NK-92 (cell line): ENCODE results near the gene FAM83C.

ENCODE experiments used
- DNase-seq: peaks from one replicate; lab custom pipeline; 2025; ENCODE audit not compliant: unreplicated experiment; lab: John Stamatoyannopoulos, UW

The FAM83C gene

GRCh38 chr20:35291654-35292503 lies at the start of gene FAM83C:
FAM83C (minus strand) TSS chr20:35292425; CDS start chr20:35292304, 121 bp downstream.
- DNase-seq: no peak

GRCh38 chr20:35341366-35342028 lies 49.3 kb upstream of the FAM83C start:
- no peak for DNase-seq

DNA sequence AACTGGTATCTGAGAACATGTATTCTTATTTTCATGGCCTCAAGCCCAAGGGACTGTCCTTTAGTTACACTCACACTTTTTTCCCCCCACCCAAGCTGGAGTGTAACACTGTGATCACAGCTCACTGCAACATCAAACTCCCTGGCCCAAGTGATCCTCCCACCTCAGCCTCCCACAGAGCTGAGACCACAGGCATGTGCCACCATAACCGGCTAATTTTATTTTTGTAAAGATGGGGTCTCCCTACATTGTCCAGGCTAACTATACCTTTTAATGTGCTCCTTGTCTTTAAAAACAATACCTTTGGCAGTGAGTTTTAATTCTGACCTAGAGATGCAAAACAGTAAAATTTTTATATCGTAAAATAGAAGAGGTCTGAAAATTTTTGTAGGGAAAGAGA lies 48.2 kb upstream of the FAM83C start:
- DNase-seq: no peak

DNA sequence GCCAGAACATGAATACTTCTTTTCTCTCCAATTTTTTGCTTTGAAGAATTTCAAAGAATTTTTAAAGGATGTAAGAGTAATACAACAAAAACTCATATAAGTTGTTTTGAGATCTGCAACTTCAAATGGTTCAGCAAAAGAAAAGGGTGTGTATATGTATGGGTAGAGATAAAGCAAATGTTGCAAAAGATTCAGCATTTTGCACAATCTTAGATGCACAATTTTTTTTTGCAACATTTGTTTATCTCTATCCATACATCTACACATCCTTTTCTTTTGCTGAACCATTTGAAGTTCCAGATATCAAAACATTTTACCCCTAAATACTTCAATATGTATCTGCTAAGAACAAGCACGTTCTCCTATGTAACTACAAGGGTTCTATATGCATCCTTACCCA lies 47.4 kb upstream of the FAM83C start:
- DNase-seq: no peak

- no peak for DNase-seq
Observed at GRCh38 chr20:35339007-35339406, 46.8 kb upstream of the FAM83C start.

DNA sequence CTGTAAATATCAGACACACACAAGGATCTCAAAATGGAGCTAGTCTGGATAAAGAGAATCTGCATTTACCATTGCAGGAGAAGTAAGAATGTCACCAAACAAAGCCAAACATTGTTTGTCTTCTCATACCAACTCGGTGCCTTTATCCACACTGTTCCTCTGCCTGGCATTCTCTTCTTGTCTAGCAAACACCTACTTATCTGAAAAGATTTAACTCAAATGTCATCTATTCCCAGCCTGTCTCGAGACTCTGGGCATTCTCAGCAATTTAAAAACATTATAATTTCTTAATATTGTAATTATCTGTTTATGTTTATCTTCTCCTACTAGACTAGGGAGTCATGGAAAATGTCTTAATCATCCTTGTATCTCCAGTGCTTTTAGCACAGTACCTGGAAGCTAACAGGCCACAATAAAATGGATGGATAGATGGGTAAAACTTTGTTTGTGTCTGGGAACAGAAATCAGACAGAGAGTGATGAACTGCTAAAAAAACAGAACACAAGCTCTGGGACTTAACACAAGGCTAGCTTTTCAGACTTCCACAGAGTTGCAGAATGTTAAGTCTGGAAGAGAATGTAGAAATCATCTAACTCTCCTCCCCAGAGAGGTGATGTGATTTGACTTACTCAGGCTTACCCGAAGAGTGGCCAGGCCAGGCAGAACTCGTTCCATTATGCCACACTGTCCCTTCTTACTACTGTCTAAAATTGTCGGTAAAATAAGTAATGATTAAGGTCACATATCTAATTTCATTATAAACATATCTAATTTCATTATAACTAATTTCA lies 42.3 kb upstream of the FAM83C start:
- no peak for DNase-seq

DNA sequence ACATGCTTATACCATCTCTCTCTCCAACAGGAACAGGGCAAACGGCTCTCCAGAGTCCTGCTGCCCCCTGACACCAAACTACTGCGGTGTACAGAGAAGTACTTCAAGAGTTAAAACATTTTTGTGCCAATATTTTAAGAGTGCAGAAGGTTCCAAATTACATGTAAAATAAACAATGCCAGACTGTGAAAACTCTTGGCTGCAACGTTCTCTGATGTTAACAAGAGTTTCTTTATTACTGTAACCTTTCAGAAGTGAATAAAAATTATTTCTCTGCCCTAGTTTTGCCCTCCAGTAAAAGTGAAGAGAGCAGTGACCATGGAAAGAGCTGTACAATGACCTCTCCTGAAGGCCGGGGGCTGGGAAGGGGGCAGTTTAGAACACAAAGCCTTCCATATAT lies 41.4 kb upstream of the FAM83C start:
- no peak for DNase-seq

DNA sequence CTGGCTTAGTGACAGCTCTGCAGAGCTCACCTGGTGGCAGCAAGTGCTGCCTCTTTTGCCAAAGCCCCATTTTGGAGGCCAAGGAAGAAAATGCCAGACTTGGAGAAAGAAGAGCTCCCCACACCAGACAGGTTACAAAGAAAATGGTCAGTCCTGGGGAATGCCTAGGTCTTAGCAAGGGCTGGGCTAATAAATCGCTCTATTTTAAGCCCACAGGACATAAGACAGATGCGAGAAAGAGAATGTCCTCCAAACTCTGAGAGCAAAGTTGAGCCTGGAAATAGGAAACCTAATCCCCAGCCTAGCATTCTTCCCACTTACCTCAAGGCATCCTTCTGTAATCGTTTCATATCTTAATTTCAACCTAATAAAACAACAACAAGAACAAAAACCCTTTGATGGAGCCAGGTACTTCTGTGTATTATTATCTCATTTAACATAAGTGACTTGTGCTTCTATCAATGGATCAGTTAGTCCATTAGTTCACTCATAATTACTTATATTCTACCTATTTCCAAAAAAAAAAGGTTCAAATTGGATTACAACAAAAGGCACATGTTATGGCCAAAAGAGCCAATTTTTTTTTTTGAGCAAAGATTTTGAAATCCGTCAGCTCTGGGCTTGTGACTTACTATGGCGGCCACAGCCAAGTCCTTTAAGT lies 40.4 kb upstream of the FAM83C start:
- DNase-seq: no peak

DNA sequence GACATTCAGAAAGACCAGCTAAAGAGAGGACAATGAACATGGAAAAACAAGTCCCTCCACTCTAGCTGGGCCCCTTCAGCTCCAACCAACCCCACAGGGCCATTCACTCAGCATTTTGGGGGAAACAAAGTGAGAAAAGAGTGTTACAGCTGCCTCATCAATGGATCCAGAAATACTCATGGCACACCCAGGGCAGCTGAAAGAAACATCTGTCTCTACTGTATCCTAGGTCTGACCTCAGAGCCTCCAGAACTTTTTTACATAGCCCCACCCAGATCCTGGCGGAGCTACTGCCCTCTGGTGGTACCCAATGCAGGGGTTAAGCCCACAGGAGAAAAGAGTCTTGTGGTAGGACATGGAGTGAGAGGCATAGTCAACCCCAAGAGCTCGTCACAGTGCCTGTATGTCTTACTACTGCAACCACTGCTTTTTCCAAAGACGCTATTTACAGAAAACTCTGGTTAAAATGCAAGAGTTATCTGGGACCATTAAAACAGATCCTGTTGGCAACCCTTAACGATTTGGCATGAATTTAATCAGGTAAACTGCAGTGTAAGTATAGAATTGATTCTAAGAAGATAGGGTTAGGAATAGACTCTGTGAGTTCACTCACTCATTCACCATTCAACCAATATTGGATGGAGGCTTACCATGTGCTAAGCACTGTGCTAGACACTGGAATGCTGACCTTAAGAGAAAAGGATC lies 37.4 kb upstream of the FAM83C start:
- no peak for DNase-seq

DNA sequence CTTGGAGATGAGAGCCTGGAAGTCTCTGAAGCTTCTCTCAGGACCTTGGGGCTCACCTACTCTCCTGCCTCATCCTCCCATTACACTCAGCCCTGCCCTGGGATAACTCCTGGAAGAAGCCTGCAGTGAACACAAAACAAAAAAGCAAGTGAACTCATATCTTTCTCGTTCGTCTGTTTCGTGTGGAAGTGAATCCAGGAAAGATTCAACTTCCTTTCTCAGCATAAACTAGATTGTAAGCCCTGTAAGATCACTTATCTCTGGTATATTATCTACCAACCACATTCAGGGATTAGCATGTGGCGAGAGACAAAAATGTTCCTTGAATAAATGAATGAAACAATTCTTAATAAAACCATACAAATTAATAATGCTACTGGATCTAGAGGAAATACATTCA lies 36.5 kb upstream of the FAM83C start:
- DNase-seq: no peak

- no peak for DNase-seq
Observed at GRCh38 chr20:35328095-35328685, 36.0 kb upstream of the FAM83C start.

DNA sequence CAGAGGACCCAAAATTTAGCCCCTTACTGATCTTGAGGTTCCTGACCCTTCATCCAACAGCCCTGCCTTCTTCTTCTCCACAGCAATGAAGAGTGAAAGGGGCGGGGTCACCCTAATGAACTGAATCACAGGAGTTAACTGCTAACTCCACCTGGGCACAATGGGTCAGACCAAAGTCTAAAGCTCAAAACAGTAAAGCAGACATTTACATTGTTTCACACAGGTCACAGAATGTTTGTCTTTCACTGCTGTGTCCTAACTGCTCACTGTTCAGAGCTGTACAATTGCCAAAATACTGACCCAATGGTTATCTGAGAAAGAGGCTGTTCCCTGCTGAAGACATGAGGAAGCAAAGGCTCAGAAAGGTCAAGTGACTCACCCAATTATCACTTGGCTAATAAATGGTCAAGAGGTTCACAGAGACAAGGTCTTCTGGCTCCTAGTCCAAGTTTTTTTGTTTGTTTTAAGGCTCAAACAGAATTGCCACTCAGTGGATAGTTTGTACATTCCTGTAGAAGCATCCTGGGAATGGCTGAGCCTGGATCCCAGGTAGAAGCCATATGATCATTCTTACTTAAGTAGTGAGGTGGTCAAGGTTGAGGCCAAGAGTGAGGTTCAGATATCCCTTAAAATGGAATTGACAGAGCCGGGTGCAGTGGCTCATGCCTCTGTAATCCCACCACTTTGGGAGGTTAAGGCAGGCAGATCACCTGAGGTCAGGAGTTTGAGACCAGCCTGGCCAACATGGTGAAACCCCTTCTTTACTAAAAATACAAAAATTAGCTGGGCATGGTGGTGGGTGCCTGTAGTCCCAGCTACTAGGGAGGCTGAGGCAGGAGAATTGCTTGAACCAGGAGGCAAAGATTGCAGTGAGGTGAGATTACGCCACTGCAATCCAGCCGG lies 35.1 kb upstream of the FAM83C start:
- no peak for DNase-seq

DNA sequence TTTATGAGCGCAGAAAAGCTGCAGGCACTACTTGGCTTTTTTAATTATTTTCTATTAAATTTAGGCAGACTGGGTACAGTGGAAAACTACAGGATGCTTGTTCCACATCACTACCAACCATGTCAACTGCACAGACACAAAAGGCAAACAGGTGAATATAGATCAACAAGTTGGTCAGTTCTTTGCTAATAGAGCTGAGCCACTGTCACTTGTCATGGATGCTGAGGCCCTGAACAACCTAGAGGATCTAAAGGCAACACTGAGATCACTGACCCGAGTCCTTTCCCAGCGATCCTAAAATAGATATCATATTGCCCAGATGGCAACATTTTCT lies 34.5 kb upstream of the FAM83C start:
- no peak for DNase-seq

DNA sequence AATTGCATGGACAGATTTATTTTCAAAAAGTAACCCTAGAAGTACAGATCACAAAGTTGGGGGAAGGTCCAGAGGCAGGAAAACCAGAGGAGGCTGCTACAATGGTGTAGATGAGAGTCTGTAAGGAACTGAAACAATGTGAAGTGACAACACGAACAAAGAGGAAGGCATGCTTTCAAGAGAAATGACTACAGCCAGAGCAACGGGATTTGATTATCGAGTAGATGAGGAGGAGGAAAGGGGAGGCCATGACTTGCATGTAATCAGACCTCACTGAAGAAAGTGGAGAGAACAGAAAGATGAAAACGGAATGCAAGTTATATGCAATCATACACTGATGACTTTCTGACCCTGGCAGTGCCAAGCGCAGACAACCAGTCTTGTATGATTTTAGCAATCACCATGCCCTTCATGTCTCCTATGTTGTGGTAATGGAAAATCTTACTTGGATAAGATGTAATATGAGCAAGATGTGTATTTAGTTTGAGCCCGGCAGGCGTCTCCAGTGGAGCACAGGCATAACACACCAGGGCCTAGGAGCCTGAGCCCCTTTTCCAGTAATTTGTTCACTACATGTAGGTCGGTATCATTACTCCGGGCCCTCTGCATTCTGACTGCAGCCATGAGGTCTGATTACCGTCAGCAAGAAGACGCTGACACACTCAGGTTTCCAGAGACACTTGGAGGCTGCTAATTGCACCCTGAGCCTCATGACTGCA lies 34.0 kb upstream of the FAM83C start:
- DNase-seq: no peak

DNA sequence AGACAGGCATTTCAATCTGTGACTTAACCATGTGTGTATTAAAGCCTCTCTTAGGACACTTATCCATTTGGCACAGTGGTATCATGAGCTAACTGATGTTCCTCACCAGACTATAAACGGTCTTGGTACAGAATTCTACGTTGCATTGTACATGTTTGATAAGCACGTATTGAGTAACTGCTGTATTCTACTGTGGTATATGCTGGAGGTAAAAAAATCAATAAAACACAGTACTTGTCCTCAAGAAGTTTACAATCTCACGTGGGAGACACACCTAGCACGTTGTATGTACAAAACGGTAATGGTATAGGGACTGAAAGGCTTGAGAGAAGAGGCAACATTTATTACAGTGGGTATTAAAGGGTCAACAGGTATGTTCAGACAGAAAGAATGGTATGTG lies 33.2 kb upstream of the FAM83C start:
- DNase-seq: no peak

- no peak for DNase-seq
Observed at GRCh38 chr20:35320396-35321126, 28.3 kb upstream of the FAM83C start.

GRCh38 chr20:35319871-35320197 lies 27.6 kb upstream of the FAM83C start:
- no peak for DNase-seq

DNA sequence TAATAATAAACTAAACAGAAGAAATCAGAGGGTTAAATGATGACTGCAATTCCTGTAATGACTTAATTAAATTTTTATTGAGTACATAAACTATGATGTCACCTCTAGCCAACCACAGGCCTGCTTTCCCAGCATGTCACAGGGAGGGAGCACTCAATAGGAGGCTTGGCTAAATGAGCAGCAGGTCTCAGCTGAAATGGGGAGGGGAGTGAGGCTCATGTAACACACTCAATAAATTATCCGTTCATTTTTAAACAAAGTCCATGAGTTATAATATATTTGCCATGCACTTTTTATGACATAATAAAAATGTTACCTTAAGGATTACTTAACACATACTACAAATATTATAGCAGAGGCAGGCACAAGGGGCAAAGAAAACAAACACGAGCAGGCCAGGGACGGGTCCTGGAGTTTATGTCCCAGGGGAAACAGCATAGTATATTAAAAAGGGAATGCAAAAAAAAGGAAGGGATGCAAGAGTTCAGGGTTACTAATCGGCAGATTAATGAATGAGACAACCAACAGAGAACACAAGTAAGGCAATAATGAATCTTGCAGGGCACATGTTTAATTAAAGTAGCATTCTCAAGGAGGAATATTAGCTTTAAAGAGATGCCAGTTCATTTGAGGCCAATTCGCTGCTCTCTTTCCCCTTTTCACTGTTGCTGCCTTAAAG lies 27.1 kb upstream of the FAM83C start:
- no peak for DNase-seq
